ENCODE results near the gene TAGLN2.

- no peak for TF ChIP-seq POLR2AphosphoS5 (IDR thresholded peaks at IDR 0.05; ENCODE audit: low read depth, low read length)
- TF ChIP-seq POLR2A (IDR thresholded peaks at IDR 0.05; ENCODE audit: low read depth, low read length): no peak
- TF ChIP-seq TAF1 (IDR thresholded peaks at IDR 0.05; ENCODE audit: low read depth, low read length): no peak
- TF ChIP-seq SPI1 (IDR thresholded peaks at IDR 0.05; ENCODE audit: low read depth, low read length): no peak
Observed at GRCh38 chr1:159953536-159954515, 28.5 kb upstream of the TAGLN2 start, which contains the start of gene SLAMF9.

Data from GM12891 (cell line).